NCI-H1436 (cell line): ENCODE results near the gene POFUT1.

Source experiments
- DNase-seq: peaks from one replicate; lab custom pipeline; 2025; lab: John Stamatoyannopoulos, UW

Gene POFUT1

DNA sequence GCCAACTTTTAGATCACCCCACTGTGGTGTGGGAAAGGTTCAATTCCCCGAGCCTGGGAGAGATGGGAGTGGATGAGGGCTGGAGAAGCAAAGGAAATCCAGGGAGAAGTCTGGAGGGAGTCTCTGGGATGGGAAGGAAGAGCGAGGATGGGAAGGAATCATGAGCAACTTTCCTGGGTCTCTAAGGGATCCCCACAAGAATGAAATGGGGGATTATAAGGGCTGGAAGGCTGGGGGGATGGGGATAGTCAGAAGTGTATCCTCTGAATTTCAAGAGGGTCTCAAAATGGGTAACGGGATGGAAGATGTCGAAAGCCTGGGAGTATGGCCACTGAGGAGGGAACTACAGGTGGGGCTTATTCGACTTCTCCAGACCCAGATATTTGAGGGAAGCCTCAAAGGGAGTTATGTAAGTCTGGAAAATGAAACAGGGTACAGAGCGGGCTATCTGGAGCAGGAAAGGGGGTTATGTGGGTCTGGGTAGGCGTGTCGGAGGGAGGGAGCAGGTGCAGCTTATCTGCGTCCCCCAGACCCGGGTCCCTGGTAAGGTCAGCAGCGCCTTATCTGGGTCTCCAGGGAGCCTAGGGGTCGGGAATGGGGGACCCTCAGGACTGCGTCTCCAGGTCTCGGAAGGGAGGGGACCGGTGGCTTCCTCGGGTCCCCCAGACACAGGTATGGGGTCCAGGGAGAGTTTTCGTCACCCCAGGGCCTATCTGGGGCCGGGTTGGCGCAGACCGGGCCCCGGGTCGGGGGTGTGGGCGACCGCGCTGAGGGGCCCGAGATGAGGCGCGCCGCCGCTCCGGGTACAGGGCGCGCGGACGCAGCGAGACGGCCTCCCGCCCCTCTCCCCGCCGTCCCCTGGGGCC, 687 bp upstream of the POFUT1 start:
- no peak for DNase-seq

DNA sequence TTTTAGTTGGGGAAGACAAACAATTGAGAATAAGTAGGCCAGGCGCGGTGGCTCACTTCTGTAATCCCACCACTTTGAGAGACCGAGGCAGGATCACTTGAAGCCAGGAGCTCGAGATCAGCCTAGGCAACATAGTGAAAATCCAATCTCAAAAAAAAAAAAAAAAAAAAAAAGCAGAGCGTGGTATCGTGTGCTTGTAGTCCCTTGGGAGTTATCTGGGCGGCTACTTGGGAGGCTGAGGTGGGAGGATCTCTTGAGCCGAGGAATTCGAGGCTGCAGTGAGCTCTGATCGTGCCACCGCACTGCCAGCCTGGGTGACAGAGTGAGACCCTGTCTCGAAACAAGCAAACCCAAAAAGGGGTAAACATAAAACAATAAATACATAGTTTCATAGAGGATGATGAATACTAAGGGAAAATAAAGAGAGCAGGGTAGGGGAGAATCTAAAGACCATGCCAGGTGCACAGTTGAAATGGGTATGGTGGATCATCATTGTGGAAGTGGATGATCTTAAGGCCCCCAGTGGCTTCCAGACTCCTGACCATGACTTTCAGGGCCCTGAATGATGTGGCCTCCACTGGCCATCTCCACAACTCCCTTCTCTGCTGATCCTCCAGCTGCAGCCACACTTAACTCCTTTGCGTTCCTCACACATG, 947 bp downstream of the POFUT1 start:
- no peak for DNase-seq

DNA sequence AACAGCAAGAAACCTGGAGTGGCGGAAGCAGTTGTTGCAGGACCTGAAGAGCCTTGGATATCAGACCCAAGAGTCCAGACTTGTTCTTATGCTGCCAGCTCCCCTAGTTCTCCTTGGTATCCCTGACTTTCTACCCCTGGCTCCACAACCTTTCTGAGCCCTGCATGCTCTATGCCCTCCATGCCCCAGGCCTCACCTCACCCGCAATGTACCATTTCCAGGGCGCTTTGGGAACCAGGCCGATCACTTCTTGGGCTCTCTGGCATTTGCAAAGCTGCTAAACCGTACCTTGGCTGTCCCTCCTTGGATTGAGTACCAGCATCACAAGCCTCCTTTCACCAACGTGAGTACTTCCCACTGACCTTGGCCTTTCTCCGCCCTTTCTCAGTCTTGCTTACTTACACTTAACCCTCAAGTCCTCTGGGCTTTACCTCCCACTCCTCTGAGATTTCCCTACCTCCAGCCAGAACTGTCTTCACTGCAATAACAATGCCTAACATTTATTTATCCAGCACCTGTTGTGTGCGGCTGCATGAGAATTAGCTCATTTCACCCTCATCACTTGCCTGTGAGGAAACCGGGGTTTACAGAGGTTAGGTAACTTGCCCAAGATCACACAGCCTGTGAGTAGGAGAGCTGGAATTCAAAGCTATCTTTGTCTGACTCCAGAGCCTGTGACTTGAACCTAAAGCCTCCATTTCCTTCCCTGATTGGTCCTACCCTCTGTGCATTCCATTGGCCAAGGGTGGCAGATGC, 2.3 kb downstream of the POFUT1 start:
- no peak for DNase-seq

DNA sequence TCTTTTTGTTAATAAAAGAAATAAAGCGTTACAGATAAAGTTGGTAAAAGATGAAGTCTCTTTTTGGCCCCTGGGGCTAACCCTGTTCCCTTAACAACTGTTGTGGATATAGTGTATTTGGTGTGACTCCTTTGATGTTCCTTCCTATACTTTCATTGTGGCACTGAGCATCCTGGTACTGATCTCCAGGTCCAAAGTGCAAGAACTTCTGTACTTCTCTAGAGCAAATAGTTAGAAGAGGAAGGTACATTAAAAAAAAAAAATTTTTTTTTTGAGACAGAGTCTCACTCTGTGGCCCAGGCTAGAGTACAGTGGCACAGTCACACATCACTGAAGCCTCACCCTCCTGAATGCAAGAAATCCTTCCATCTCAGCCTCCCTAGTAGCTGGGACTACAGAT, 6.2 kb downstream of the POFUT1 start:
- DNase-seq, result no peak

DNA sequence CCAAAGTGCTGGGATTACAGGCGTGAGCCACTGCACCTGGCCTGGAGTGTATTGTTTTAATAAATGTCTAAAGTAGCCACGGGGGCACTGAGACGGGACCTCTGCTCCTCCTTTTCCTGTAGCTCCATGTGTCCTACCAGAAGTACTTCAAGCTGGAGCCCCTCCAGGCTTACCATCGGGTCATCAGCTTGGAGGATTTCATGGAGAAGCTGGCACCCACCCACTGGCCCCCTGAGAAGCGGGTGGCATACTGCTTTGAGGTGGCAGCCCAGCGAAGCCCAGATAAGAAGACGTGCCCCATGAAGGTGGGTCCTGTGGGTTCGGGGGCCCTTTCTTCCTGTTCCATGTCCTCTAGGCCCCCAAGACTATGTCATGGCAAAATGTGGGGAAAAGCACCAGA, 7.5 kb downstream of the POFUT1 start:
- no peak for DNase-seq

DNA sequence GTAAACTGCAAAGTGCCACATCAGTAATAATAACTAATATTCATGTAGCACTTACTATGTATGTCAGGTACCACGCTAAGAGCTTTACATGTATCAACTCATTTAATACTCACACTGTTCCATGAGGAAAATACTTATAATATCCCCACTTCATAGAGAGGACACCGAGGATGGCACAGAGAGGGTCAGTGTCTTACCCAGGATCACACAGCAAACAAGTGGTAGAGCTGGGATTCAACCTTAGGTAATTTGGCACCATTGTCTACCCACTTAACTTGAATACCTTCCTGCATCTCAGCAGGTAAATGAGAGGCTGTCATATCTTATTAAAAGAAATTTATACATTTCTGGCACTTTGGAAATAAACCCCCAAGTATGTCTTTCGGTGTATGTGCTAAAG, 8.0 kb downstream of the POFUT1 start:
- DNase-seq, result no peak

DNA sequence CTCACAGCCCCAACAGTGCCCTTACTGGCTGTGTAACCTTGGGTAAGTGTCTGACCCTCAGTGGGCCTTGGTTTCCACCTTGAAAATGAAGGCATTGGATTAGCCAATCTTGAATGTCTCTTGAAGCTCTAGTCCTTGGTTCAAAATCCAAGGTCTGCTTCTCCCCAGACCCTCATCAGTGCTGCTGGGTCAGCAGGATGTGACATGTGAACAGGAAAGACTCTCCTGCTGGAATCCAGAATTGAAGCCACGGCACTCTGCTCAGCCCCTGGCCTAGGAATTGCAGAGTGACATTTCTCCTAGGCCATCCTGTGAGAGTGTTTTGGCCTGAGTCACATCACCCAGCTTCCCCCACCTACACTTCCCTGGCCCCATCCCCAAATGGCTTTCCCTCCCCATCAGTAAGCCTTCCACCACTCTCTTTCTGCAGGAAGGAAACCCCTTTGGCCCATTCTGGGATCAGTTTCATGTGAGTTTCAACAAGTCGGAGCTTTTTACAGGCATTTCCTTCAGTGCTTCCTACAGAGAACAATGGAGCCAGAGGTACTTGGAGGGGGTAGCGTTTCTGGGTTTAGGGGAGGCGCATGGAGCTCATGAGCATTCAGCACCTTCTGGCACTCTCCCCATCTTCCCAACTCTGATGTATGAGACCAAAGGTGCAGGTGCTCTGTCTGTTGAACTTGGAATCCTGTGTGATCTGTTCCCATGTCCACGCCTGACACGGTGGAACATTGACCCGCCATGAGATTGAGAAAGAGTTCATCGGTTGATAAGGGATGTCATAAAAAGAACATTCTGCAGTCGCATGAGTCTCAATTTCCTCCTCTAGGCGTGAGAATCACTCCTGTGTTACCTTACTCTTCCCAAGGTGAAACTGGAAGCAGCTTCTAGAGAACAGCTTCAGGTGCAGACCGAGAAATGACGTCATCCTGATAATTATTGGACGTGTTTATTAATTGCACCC, 8.8 kb downstream of the POFUT1 start:
- no peak for DNase-seq

DNA sequence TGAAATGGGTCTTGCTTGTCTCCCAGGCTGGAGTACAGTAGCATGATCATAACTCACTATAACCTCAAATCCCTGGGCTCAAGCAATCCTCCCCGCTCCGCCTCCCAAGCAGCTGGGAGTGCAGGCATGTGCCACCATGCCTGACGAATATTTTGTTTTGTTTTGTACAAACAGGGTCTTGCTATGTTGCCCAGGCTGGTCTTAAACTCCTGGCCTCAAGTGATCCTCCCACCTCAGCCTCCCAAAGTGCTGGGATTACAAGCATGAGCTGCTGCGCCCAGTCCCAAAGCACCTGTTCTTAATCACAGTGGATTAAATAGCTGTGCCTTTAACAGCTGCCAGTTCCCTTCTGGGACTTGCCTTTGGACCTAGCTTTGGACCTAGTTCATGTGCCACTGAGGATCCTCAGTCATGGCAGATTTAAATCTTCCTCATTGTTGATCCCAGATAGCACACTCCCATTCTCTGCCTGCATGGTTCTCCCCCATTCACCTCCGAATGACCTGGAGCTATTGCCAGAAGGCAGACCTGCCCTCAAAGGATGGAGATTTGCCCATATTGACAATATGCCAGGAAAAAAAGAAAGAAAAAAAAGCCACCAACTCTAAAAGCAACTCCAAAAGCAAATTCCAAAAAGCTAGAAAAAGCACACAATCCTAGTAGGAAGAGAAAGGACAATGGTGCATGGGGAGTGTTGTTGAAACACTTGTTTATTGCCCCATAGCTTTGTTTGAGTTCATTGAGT, 10.6 kb downstream of the POFUT1 start:
- DNase-seq, result no peak

DNA sequence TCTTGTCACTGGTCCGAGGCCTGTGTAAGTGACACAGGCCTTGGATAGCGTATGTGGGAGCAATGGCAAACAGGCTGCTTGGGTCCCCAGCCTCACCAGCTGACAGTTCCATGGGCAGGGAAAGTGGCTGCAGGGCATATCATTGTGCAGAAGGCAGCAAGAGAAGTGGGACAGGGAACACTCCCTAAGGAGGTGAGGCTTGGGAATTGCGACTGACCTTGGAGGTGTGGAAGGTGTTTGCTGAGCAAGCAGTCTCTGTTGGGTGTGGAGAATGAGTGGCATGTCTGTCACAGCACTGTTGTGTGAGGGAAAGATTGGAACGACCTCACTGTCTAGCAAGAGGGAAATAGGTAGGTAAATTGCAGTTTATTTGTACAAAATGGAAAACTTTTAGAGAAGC, 16.8 kb downstream of the POFUT1 start:
- no peak for DNase-seq

DNA sequence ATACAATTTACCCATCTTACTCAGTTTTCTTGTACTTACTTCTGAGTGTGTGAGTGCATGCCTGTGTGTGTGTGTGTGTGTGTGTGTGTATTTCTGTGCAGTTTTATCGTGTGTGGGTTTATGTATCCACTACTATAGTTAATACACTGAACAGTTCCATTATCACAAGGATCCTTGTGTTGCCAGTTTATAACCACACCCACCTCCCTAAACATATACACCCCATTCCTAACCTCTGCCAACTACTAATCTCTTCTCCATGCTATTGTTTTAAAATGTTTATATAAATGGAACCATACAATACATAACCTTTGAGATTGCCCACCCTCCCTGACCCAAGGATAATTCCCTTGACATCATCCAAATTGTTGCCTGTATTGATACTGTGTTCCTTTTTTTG, 18.7 kb downstream of the POFUT1 start:
- no peak for DNase-seq

DNA sequence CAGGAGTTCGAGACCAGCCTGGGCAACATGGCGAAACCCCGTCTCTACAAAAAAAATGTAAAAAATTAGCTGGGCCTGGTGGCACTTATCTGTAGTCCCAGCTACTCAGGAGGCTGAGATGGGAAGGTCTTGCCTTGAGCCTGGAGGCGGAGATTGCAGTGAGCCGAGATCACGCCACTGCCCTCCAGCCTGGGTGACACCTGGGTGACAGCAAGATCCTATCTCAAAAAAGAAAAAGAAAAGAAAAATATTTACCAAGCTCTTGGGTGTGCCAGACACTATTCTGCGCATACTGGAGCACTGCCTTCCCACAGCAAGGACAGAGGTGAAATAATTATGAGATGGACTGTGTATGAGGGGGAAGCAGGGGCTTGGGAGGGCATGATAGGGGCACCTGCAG, 19.6 kb downstream of the POFUT1 start:
- DNase-seq, result no peak

DNA sequence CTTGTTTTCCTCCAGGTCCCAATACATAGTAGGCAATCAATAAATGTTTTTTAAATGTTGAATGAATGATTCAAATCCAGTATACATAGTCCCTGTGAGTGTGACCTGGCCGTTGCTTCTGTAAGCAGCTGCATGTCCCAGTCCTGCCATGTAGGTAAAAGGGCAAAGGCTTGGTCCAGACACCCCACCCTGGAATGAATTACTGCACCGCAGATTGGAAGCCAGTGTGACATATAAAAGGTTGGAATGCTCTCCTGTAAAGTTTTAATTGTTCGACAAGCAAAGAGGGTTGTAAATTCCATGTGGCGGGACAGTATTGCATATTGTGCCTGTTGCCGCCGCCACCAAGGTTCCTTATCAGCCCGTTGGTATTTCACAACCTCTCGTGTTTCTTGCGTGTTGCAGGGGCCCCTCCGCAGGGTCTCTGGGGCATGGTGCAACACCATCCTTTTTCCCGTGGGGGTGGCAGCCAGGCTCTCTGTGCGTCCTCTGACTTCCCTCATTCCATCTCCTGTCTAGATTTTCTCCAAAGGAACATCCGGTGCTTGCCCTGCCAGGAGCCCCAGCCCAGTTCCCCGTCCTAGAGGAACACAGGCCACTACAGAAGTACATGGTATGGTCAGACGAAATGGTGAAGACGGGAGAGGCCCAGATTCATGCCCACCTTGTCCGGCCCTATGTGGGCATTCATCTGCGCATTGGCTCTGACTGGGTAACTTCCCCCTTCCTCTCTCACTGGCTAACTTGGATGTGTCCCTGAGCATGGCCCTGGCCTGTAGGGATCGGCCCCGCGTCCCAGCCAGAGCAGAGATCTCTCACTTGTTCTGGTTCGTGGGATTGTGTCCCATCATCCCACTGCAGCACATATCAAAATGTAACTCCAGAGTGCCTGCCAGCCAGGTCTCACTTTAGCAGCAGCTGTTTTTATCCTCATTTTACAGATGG, 20.3 kb downstream of the POFUT1 start:
- no peak for DNase-seq

DNA sequence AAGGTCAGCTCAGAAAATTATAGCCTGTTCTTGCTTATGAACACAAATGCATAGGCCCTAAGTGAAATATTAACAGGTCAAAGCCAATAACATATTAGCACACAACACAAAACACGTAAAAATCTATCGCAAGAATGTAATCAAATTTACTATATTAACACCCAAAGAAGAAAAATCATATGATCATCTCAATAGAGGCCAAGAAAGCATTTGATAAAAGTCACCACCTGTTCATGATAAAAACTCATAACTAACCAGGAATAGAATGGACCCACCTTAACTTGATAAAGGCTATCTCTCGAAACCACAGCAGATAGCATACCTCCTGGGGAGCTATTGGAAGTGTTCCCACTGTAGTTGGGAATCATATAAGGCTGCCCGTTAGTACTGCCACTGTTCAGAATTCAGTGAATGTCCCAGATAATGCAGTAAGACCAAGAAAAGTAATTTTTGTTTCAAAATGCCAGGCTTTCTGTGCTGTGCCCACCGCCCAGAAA, 21.6 kb downstream of the POFUT1 start:
- DNase-seq, result no peak

DNA sequence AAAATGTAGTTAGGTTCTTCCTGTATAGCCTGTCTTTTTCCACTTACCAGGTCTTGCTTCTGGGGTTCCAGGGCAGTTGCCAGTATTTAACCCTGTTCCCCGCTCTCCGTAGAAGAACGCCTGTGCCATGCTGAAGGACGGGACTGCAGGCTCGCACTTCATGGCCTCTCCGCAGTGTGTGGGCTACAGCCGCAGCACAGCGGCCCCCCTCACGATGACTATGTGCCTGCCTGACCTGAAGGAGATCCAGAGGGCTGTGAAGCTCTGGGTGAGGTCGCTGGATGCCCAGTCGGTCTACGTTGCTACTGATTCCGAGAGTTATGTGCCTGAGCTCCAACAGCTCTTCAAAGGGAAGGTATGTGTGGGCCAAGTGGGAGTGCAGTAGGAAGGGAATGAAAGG, 23.0 kb downstream of the POFUT1 start:
- DNase-seq, result no peak

DNA sequence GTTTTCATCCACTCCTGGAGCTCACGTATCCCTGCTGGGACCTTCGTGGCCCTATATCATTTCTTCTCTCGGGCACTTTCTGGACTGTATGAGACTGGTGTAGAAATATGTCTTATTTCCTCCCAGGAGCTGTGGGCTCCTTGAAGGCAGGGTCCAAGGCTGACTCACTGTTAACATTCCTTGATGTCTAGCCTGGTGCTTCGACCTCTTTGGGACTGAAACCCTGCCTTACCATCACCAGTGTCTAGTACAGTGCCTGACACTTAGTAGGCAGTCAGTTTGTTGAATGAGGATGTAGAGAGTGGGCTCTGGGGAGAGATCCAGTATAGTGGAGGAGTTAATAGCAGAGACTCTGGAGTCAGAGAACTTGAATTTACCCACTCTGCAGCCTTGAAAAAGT, 23.6 kb downstream of the POFUT1 start:
- DNase-seq, result no peak

DNA sequence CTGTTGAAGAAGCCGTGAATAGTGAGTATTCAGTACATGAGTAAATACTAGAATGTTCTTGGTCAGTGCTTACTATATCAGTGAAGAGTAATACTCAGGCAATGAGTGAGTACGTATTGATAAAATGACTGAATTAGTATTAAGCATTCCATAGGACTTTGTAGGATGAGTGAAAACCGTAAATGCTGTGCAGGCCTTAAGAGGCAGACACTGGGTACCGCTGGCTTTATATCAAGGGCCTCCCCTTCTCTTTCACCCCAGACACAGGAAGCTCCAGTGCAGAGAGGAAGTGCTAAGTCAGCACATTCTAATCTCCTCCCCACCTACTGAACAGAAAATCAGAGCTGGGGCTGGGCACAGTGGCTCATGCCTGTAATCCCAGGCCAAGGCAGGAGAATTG, 24.2 kb downstream of the POFUT1 start:
- no peak for DNase-seq

DNA sequence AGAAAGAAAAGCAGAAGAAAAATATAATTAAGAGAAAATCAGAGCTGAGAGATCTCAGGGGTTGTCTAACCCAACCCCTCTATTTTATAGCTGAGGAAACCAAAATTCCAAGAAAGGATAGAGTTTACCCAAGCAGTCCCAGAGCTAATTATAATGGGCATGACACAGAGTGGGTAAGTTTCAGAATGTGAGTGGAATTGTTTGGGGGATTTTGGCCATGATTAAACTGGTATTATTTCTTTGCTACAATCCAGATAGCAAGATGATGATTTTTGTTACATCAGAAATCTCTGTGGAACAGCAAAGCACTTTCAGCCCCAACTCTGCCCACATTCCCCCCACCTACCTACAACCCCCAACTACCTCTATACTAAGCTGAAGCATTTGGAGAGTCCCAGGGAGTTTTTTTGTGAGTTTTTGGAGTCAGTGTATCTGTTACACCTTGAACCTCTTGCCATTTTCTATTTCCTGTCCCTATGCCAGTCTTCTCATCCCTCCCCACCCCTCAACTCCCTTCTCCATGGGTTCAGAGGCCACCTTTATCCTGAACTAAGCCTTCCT, 24.7 kb downstream of the POFUT1 start:
- no peak for DNase-seq

DNA sequence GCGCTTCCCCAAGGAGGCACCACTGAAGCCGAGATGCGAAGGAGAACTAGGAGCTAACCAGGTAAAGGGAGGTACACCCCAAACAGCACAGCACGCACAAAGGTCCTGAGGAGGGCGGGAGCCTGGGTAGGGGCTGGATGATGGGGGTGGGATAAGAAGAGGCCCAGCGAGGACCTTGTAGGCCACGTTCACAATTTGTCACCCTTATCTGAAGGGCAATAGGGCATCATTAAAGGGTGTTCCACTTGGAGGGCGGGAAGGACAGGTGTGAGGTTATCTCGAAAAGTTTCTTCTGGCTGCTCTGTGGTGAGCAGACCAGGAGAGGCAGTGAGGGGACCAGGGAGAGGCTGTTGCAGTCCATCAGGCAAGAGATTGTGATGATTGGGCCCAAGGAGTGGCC, 25.6 kb downstream of the POFUT1 start:
- no peak for DNase-seq

DNA sequence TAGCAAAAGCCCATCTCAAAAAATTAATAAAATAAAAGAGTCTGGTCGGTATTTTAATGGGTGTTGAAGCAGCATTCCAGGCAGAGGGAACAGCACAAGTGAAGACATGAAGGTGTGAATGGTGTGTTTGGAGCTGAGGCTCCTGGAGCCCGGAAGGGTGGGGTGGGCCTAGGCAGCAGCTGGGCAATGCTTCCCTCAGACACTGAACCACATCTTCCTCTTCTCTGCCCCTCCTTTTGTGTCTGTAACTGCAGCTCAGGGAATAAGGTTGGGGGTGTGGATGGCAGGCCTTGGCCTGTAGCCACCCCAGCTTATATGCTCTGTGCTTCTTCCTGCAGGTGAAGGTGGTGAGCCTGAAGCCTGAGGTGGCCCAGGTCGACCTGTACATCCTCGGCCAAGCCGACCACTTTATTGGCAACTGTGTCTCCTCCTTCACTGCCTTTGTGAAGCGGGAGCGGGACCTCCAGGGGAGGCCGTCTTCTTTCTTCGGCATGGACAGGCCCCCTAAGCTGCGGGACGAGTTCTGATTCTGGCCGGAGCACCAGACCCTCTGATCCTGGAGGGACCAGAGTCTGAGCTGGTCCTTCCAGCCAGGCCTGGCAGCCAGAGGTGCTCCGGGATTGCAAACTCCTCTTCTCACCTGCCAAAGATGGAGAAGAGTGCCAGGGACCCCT, 26.6 kb downstream of the POFUT1 start:
- no peak for DNase-seq
